GM10248 (cell line): ENCODE measurements around the gene KIAA0825.

Source experiments
- CTCF ChIA-PET: fragments of 300-600 bp; sonication (Branson Sonifier 250); formaldehyde crosslinking; extraction: SDS; loops from one replicate; lab custom pipeline; 2021; ENCODE audit warnings: antibody characterized with exemption; lab: Yijun Ruan, JAX
- POLR2A ChIA-PET: fragments of 350-650 bp; sonication (Branson Sonifier 250); formaldehyde crosslinking; extraction: SDS; loops from one replicate; lab custom pipeline; 2020; ENCODE audit warnings: antibody characterized with exemption; lab: Yijun Ruan, JAX
- DNase-seq: peaks from one replicate; pipeline ENCODE4 v3.0.0; 2012; ENCODE audit errors: extremely low spot score
- TF ChIP-seq, protein P1 (sequence below): IDR thresholded peaks from 2 replicates; pipeline ENCODE4 v1.5.1; 2012; ENCODE audit warnings: mild to moderate bottlenecking, low read depth; ENCODE audit errors: extremely low read depth, missing control alignments, control extremely low read depth

Gene KIAA0825

DNA sequence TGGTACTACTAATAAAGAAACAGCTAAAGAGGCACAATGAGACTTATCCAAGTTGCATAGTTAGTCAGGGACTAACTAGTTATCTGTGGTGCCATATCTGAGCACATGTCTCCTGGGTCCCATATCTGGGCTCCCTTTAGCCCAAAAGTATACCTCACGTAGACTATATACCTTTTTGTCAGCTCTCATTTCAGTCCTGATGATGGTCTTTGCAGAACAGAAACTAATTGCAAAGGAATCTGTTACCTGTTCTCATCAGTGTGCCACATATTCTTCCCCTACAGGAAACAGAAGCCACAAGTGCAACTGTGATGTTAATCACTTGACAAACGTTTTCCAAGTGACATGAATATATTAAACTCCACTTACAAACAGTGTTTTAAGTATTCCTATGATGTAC lies 395.2 kb downstream of the KIAA0825 start:
- ChIA-PET CTCF (no interaction called here), POLR2A (no interaction called here)
- no peak for DNase-seq
- TF ChIP-seq, protein P1, sequence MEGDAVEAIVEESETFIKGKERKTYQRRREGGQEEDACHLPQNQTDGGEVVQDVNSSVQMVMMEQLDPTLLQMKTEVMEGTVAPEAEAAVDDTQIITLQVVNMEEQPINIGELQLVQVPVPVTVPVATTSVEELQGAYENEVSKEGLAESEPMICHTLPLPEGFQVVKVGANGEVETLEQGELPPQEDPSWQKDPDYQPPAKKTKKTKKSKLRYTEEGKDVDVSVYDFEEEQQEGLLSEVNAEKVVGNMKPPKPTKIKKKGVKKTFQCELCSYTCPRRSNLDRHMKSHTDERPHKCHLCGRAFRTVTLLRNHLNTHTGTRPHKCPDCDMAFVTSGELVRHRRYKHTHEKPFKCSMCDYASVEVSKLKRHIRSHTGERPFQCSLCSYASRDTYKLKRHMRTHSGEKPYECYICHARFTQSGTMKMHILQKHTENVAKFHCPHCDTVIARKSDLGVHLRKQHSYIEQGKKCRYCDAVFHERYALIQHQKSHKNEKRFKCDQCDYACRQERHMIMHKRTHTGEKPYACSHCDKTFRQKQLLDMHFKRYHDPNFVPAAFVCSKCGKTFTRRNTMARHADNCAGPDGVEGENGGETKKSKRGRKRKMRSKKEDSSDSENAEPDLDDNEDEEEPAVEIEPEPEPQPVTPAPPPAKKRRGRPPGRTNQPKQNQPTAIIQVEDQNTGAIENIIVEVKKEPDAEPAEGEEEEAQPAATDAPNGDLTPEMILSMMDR, result no peak

DNA sequence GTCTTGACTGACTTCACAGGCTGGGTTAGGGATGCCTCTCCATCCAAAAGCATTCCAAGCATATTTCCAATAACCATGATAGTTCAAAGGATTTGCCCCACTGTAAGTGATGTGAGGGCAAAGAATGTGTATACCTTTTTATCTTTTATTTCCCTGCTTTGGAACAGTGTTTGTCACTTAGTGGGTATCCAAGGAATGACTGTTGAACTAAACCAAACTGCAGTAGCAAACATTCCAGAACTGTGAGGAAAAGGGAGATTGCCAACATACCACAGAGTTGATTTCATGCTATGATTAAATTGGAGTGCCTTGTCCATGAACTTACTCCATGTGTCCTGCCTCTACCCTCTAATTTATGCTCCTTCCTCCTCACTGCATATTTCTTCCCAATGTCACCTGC lies 400.0 kb downstream of the KIAA0825 start:
- POLR2A ChIA-PET, result no interaction called here
- TF ChIP-seq, protein P1, result no peak
- no peak for DNase-seq
- CTCF ChIA-PET, result interaction anchor here (1.1 kb wide), 1 partner anchor 42 kb away, joined by 3 read pairs; no protein-coding TSS in a partner anchor

DNA sequence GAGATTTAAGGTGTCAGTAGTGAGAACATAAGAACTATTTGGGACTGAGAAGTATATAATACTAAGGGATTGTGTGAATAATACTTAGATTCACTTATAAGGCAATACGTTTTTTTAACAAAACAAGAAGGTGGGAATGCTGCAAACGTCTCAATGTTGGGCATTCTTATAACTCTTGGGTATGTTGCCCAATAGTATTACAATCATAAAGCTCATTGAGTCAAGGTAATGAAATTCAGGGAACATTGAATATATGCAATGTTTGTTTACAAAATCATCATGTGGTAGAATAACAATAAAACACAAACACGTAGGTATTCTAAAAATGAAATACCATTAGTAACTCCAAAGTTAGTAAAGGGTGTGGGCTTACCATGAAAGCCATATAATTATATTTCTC lies 400.7 kb downstream of the KIAA0825 start:
- POLR2A ChIA-PET, result no interaction called here
- TF ChIP-seq, protein P1, result no peak
- no peak for DNase-seq
- CTCF ChIA-PET, result no interaction called here

DNA sequence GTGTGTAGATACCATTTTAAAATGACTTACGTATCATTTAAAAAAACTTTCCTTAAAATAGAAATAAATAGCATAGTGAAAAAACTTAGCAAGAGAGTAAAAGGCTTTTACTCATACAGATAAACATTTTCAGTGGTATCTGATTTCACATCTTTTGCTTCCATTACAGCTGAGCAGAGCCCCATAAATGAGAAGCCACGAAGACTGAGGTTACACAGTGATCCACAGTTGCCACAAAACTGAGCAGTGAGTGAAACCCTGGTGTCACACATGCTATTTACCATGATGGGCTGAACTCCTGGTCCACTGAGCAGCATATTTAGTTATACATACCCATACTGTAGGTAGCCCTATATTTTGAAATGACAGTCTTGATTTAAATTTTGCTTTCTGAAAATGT lies 401.2 kb downstream of the KIAA0825 start:
- ChIA-PET POLR2A (no interaction called here), CTCF (no interaction called here)
- TF ChIP-seq, protein P1, result no peak
- no peak for DNase-seq

DNA sequence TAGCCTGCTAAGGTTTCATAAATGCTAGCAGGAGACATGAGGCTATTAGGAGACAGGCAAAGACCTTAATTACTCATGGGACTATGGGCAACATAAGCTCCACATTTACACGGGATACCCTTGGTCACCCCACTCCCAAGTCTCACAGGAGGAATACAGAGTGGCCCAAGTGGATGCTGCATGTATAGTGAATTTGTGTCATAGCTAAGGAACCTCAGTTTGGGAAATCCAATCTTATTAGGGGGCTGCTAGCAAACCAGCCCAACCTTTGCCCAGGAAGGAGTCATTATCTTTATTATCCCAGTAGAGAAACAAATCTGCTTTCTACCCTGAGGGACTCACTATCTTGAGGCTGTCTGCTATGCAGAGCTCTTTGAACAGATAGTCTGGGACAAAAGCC lies 405.9 kb downstream of the KIAA0825 start:
- TF ChIP-seq, protein P1, result no peak
- ChIA-PET POLR2A (no interaction called here), CTCF (interaction anchor here (1.2 kb wide), 1 partner anchor 16 kb away, joined by 3 read pairs; no protein-coding TSS in a partner anchor)
- DNase-seq, result no peak

DNA sequence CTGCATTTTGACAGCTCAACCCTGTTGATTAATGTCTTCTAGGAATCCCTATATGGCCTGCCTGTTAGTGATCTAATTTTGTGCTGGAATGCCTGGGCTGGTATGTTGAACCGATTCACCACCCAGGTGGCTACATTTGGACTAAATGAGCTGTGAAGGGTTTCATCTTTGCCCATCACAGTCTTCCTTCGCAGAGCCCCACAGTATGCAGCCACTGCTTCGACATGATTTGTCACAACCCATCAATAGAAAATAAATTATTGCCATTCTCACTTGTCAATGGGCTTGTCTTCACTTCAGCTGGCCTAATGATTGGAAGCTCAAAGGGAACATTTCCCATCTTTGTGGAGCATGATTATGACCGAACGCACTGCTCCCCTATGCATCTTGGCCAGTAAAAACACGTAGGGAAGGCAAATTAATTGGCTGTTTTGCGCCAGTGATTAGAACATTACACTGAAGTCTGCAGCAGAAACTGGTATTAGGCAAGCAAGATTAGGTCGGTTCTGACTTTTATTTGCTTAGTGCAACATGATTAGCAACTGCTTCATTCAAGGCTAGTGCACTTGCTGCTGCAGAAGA lies 408.5 kb downstream of the KIAA0825 start:
- ChIA-PET POLR2A (no interaction called here), CTCF (interaction anchor here (1.4 kb wide), 1 partner anchor 17 kb away, joined by 5 read pairs; no protein-coding TSS in a partner anchor)
- TF ChIP-seq, protein P1, result no peak
- no peak for DNase-seq
